IPS-20b (cell line): ENCODE results near the gene SSTR3.

Source experiments
- H3K27ac ChIP-seq: one replicate; pipeline ENCODE4 v1.5.1; 2013; ENCODE audit warnings: low read length
- H3K27me3 ChIP-seq: 2 replicates; pipeline ENCODE4 v1.6.1; 2013; ENCODE audit warnings: mild to moderate bottlenecking, low read length, inconsistent platforms; ENCODE audit not compliant: insufficient read depth
- H3K36me3 ChIP-seq: 2 replicates; pipeline ENCODE4 v1.6.1; 2013; ENCODE audit warnings: low read depth, mild to moderate bottlenecking, inconsistent platforms, low read length, moderate library complexity; ENCODE audit not compliant: insufficient read depth
- H3K4me1 ChIP-seq: 2 replicates; pipeline ENCODE4 v1.6.1; 2013; ENCODE audit warnings: mild to moderate bottlenecking, control low read depth, inconsistent platforms, low read length, moderate library complexity; ENCODE audit not compliant: insufficient read depth
- H3K4me3 ChIP-seq: 2 replicates; pipeline ENCODE4 v1.5.1; 2013; ENCODE audit warnings: mild to moderate bottlenecking, low read length, inconsistent platforms
- H3K9ac ChIP-seq: 2 replicates; pipeline ENCODE4 v1.6.1; 2013; ENCODE audit warnings: low read depth, mild to moderate bottlenecking, inconsistent platforms, low read length, moderate library complexity
- H3K9me3 ChIP-seq: 2 replicates; pipeline ENCODE4 v1.6.1; 2013; ENCODE audit warnings: mild to moderate bottlenecking, low read depth, low read length, inconsistent platforms; ENCODE audit not compliant: insufficient read depth

The SSTR3 gene

DNA sequence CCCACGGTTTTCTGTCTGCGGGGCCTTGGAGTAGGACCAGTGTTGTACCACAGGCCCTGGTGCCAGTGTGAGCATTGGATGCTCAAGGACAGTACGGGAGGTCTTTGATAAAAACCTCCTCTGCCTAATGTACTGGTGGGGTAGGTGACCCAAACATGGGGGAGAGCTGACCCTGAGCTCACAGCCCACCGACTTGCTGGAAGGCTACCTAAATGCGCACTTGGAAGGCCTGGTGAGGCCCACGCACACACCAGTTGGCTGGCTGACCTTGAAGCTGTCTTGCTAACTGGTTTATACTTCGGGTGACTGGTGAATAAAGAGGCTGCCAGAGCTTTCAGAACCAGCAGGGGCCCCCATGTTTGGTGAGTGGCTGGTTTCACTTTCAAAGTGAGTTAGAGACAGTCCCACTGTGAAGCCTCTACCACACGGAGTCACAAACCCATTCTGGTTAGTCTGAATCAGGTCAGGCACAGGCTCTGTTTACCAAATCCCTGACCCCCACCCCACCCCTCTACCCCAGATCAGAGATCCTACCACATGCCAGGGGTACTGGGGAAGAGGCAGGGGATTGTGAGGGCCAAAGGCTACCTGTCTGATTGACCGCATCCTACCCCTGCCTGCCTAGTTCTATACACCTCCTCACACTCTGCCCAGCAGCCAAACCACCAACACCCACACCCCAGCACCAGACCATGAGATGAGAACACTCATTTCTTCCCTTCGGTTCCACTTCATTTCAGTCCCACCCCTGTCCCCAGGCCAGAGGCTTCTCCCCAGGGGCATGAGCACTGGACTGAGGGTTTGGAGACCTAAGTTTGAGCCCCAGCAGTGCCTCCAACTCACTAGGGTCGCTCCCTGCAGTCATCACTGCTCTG lies 49.8 kb downstream of the SSTR3 start:
- H3K4me1 ChIP-seq: no peaks in the 10 kb centered on the region
- no peak overlapping the region for H3K4me3 ChIP-seq
- H3K9me3 ChIP-seq: peaks cover 6% of the 10 kb centered on the region
- no peak overlapping the region for H3K27ac ChIP-seq
- no peak overlapping the region for H3K9ac ChIP-seq
- H3K27me3 ChIP-seq: peaks cover 7% of the 10 kb centered on the region; the same call in 1 of the 2 replicates
- no peaks in the 10 kb centered on the region for H3K36me3 ChIP-seq

GRCh38 chr22:37161443-37161842 lies 50.8 kb downstream of the SSTR3 start:
- no peaks in the 10 kb centered on the region for H3K27me3 ChIP-seq
- no peak overlapping the region for H3K27ac ChIP-seq
- no peaks in the 10 kb centered on the region for H3K36me3 ChIP-seq
- H3K9ac ChIP-seq: no peak overlapping the region
- peaks cover 6% of the 10 kb centered on the region for H3K9me3 ChIP-seq
- H3K4me1 ChIP-seq: no peaks in the 10 kb centered on the region
- H3K4me3 ChIP-seq: no peak overlapping the region

GRCh38 chr22:37160027-37160426 lies 52.2 kb downstream of the SSTR3 start:
- Histone ChIP-seq H3K27me3 (no peaks in the 10 kb centered on the region), H3K4me1 (no peaks in the 10 kb centered on the region)

DNA sequence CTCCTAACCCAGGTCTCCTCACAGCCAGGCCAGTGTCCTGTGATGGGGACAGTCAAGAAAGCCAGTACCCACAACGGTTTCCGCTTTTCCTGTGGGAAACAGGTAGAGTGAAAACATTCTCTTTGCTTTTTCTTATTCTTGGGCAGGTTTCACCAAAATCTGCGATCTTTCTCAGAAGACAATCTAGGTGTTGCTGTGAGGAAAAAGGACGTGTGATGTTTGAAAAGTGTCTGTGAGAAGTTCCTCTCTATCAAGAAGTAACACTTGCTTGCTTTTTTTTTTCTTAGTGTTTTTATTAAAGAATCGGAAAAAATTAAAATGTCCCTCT lies 53.4 kb downstream of the SSTR3 start:
- Histone ChIP-seq H3K9ac (no peak overlapping the region), H3K36me3 (no peaks in the 10 kb centered on the region), H3K4me3 (no peak overlapping the region), H3K9me3 (peaks cover 6% of the 10 kb centered on the region), H3K27ac (no peak overlapping the region), H3K27me3 (no peaks in the 10 kb centered on the region), H3K4me1 (no peaks in the 10 kb centered on the region)

More at GRCh38 chr22:37160027-37160426, 52.2 kb downstream of the SSTR3 start:
- no peaks in the 10 kb centered on the region for H3K36me3 ChIP-seq
- H3K4me3 ChIP-seq: no peak overlapping the region
- H3K9ac ChIP-seq: no peak overlapping the region
- no peak overlapping the region for H3K27ac ChIP-seq
- H3K9me3 ChIP-seq: peaks cover 6% of the 10 kb centered on the region

DNA sequence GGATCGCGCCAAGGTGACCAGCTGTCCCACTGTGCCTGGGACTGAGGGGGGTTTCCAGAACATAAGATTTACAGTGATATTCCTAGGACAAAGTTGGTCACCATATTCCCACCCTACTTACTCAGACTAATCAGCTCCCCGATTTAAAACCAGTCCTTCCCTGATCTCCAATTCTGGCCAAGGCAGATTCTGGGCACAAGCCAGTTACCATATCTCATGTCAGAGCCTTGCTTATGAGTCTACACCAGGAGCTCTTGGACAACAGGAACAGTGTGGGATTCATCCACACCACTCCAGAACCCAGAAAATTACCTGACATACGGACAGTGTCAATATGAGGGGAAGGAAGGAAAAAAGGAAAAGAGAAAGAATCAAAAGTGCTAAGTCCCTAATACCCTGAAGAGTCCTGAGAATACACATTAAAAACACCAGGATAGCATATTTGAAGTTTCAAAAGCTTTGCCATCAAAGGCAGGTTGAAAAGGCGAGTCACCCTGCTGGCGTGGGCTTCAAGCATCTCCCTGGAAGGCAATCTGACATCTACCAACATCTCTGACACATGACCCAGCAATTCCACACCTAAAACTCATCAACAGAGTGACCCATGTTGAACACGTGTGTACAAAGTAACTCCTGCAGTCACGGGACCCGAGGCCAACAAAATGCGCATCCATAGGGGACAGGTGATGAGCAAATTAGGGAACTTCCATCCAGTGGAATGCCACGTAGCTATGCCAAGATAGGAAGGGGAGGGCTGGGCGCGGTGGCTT lies 54.6 kb downstream of the SSTR3 start:
- no peak overlapping the region for H3K27ac ChIP-seq
- peaks cover 6% of the 10 kb centered on the region for H3K9me3 ChIP-seq
- H3K27me3 ChIP-seq: no peaks in the 10 kb centered on the region
- no peak overlapping the region for H3K9ac ChIP-seq
- no peaks in the 10 kb centered on the region for H3K36me3 ChIP-seq
- H3K4me1 ChIP-seq: no peaks in the 10 kb centered on the region
- H3K4me3 ChIP-seq: no peak overlapping the region

DNA sequence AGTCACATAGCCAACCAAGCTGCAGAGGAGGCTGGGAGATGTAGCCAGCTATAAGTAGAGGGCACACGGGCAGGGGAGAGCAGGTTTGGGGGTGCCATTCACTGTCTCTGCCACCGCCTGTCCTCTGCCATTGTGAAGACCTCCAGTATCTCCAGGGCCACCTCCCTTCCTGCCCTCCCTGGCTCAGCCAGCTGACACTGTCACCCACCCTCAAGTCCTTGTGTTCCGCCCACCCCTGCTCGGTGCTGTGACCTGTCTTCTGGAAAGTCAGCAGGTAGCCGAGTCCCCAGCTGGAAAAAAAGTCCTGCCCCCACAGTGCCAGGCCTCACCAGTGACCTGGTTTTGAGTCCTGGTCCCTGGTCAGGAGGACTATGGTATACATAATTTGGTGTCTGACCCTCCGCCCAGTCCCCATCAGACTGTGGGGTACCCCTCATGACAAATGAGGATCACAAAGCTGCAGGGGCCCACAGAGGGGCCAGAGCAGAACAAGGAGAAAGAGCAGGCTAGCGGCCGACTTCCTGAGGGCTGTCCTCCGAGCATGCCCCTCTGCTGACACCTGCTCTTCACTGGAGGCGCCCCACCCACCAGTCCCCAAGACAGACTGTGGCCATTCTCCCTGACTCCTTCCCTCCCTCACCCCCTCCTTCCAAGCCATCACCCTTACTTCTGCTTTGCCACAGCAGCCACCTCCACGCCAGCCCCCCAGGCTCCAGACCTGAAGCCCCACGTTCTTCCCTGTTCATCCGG lies 55.4 kb downstream of the SSTR3 start:
- H3K9ac ChIP-seq: no peak overlapping the region
- no peak overlapping the region for H3K4me3 ChIP-seq
- H3K9me3 ChIP-seq: peaks cover 6% of the 10 kb centered on the region
- no peaks in the 10 kb centered on the region for H3K4me1 ChIP-seq
- H3K36me3 ChIP-seq: no peaks in the 10 kb centered on the region
- no peaks in the 10 kb centered on the region for H3K27me3 ChIP-seq
- no peak overlapping the region for H3K27ac ChIP-seq

DNA sequence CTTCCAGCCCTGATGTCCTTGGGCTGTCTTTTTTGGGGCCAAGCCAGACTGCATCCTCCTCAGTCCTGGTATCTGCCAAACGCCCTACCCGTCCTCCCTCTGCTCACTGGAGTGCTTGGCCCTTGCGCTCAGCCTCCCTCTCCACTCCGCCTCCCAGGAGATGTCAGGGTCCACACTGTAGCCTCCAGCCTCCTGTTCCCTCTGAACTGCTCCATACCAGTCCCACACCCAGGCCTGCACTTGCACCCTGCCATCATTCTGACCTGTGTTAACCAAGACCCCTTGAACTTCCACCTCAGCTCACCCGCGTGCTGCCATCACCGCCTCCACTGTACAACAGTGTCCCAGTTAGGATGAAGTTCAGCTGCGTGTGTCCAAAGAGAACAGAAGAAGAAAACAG lies 56.3 kb downstream of the SSTR3 start:
- H3K27ac ChIP-seq: no peak overlapping the region
- H3K9ac ChIP-seq: no peak overlapping the region
- H3K4me3 ChIP-seq: no peak overlapping the region
- H3K36me3 ChIP-seq: no peaks in the 10 kb centered on the region
- no peaks in the 10 kb centered on the region for H3K4me1 ChIP-seq
- no peaks in the 10 kb centered on the region for H3K27me3 ChIP-seq
- no peaks in the 10 kb centered on the region for H3K9me3 ChIP-seq

DNA sequence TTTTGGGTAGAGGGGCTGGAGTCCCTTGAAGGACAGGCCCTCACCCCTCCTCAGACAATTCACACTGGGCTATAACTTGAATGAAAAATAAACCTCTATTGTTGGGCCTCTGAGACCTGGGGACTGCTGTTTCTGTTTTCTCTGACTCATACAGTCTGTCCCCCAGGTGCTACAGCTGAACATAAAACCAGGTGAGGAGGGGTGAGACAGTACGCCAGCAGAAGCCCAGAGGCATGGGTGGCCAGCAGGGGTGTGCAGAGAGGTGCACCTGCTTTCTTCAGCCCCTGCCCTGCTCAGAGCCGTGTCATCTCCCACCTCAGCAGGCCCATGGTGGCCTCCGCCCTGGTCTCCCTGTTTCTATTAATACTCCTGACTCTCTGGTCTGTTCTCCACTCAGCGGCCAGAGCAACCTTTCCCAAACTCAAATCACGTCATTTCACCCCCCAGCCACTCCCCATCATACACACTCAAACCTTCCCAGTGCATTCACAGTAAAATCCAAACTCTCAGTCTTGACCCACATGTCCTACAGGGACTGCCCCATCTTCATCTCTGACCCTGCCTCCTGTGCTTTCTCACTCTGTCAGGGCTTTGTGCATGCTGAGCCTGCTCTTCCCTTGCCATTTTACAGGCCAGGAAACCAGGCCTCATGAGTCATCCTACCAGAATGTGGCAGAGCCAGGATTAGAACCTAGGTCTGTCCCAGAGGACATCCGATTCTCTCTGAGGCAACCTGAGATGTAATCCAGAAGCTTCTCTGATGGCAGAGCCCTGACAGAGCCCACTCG lies 57.2 kb downstream of the SSTR3 start:
- no peaks in the 10 kb centered on the region for H3K27me3 ChIP-seq
- no peak overlapping the region for H3K4me3 ChIP-seq
- H3K27ac ChIP-seq: no peak overlapping the region

More for the DNA sequence above, 57.2 kb downstream of the SSTR3 start:
- Histone ChIP-seq H3K9me3 (no peaks in the 10 kb centered on the region), H3K36me3 (no peaks in the 10 kb centered on the region), H3K4me1 (no peaks in the 10 kb centered on the region), H3K9ac (no peak overlapping the region)
